NCI-H2171 treated with DMSO at 0.1 percent for 48 hours (cell line): ENCODE measurements around the gene APOBEC4.
"Not testable (repeated sequence)": the region's sequence is repeated elsewhere in the genome, so short reads cannot be mapped to it uniquely, and the experiment has no call there.

Source experiments
- DNase-seq: peaks from one replicate; lab custom pipeline; 2025; lab: John Stamatoyannopoulos, UW

Gene APOBEC4

DNA sequence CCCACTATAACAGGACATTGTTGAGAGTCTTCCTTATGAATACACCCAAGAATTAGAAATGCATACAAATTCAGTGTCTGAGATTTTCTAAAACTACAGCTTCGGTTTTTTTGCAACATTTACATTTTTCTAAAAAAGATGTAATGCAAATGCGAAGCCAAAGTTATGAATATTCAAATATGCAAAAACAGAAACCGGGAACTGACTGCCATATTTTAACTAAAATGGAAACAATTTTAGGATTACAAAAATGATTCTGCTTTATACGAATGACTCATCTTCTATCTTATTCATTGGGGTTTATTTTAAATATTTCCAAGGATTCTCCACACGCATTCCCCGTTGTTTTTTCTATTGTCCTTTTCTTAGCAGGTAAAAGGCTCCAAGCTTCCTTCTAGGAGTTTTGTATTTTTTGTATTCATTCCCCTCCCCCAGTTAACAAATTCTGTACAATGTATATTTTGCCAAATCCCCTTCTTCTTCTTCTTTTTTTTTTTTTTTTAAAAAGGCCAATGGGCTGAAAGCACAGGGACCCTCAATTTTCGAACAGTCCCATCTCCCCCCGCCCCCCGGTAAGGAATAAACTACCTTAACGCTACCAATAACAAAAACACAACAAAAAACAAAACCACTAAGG lies 18.6 kb downstream of the APOBEC4 start:
- peak; percentile 15 for DNase-seq

- peak; percentile 84 for DNase-seq
Measured at GRCh38 chr1:183633676-183634343, 19.3 kb downstream of the APOBEC4 start.

DNA sequence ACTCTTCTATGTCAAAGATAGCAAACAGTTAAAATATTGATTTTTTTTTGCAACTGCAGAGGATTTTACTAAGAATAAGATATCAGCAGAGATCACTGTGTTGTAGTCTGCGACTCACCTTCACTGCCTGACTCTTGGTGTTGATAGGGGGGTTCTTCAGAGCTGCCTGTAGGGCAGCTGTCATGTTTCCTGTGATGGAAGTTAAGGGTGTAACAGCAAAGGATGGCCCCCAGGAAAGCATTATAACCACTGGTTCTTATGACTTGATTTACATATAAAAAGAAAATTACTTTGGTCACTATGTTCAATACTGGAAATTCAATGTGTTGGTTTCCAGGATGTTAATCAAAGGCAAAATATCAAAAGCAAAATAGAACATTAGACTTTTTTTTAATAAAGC lies 20.2 kb downstream of the APOBEC4 start:
- no peak for DNase-seq

GRCh38 chr1:183632114-183632513 lies 21.0 kb downstream of the APOBEC4 start:
- no peak for DNase-seq

DNA sequence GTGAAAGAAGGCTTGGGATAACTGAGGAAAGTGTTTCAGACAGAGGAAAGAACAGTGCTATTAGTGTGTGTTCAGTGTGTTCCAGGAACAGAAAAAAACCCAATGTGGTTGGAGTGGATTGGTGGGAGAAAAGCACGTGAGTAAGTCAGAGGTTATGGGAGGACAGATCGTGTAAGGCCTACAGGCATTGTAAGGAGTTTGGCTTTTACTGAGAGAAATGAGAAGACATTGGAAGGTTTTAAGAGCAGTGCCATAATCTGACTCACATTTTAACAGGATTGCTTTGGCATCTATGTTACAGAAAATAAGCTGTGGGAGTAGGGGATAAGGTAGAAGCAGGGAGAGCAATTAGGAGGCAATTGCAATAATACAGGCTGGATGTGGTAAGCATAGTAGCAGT lies 22.4 kb downstream of the APOBEC4 start:
- no peak for DNase-seq

DNA sequence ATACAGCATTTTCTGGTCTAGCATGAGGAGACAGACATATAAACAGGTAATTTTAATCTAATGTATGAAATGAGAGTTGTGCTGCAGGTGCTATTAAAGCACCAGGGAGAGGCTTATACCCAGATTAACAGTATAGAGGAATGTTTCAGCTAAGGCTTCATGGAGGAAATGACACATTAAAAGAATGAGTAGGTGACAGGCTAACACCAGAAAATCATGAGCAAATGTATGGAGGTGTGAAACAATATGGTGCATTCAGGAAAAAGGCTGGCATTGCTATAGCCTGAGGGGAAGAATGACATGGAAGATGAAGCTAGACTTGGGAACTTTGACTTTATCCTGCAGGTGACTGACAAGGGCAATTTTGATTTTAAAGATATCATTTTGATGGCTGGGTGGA lies 24.6 kb downstream of the APOBEC4 start:
- no peak for DNase-seq

- DNase-seq = not testable (repeated sequence)
Measured at GRCh38 chr1:183626236-183626635, 26.9 kb downstream of the APOBEC4 start.

DNA sequence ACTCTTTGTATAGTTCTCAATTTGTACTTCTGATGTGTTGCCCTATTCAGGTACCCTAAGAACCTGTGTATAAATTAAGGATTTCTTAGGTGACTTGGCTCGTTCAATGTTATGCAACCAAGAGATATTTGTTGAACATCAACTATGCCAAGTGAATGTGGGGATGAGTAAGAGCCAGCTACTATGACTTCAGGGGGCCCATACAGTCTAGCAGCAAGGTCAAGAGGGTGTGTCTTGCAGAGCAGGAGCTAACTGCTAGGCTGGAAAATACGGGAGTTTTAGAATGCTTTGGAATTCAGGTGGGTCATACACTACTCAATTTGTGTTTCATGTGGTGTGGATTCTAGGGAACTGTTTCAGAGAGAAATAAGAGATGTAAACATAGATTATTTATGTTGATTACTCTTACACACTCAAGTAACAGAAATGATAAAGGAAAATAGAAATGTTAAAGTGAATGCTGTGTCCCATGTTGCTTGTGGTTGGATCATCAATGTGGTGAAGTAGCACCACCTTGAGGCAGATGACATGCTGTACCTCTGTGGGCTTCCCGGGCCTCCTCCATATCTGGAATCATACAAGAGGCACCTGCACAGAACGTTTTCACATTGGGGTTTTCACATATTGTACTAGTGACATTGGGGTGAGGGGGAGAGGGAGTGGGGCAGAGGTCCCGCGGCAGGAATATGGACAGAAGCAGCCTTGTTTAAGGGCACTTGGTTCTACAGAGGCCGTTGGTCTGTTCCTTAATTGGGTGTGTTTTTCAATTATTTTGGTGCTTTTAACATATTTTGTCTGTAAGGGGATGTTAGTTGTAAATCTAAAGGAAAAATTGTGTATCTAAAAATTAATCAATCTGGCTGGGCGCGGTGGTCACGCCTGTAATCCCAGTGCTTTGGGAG lies 30.0 kb downstream of the APOBEC4 start:
- DNase-seq = peak; percentile 80

GRCh38 chr1:183622013-183622412 lies 31.1 kb downstream of the APOBEC4 start:
- DNase-seq = no peak

DNA sequence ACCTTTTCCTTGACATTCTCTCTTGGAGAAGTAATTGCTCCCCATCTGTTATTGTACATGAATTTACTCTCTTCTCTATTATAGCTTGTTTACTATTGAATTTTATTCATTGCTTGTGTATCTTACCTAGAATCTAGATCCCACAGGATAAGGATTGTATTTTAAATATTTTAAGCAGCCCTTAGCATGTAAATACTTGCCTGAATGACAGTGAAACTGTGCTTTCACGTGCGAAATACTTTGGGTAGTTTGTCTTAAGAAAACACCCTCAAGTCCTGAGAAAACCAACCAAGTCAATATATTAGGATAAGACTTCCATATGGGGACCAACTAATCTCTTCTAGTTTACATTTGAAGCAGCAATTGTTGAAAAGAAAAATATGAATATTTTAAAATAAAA lies 32.8 kb downstream of the APOBEC4 start:
- no peak for DNase-seq

GRCh38 chr1:183619781-183620180 lies 33.3 kb downstream of the APOBEC4 start:
- peak; percentile 29 for DNase-seq

- DNase-seq = not testable (repeated sequence)
Measured at GRCh38 chr1:183618202-183618601, 34.9 kb downstream of the APOBEC4 start.

DNA sequence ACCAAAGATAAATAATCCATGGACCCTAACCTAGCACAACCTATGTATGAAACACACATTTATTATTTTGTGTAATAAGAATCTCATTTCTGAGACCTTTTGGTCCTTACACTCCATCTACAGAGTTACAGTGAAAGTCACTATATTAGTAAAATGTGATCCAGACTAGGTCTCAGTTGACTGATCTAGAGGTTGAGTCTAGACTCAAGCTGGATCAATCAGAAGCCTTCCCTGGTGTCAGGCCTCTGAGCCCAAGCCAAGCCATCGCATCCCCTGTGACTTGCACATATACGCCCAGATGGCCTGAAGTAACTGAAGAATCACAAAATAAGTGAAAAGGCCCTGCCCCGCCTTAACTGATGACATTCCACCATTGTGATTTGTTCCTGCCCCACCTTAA lies 40.1 kb downstream of the APOBEC4 start:
- DNase-seq = not testable (repeated sequence)

DNA sequence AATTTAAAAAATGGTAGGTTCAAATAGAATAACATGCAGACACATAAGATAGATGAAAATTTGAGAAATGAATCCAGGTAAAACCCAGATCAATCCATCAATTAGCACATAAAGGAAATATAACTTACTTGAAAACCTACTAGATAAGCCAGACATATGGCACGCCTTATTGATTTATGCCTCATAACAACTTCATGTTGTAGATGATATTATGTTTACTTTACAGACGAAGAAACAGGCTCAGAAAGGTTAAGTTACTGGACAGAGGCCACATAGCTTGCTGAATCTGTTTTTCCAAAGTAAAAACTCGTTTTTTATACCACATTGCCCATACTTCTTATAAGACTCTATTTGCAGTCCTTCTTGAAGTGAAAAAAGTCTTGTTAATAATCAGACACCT lies 40.7 kb downstream of the APOBEC4 start:
- DNase-seq = no peak

- no peak for DNase-seq
Measured at GRCh38 chr1:183611021-183611420, 42.1 kb downstream of the APOBEC4 start.

DNA sequence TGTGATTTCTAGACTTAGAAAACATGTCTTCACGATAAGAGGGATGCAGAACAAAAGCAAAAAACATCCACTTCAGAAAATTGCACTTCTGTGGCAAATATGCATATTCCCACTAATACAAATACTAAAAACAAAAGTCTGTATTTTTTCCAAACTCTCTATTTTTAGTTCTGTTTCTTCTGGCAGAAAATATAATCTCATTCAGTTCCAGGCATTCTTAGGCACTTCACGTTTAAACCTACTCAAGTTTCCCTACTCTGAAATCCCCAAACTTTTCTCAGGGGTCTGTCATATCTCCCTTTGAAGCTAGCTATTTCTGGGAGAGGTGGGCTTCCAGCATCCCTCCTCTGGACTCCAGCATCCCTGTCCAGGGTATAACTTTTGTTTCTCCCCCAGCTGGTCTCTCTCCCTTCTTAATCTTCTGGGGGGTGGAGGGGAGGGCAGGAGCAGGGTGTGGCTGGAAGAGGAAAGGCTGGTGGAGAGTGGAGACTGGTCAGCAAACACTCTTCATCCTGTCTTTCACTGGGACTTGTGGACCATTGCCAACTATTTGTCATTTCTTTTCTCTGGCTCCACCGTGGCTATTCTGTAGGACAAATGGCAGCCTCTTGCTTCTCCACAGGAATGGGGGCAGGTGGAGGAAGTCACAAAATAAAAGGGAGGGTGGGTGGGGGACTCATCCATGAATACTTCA lies 43.2 kb downstream of the APOBEC4 start:
- no peak for DNase-seq

DNA sequence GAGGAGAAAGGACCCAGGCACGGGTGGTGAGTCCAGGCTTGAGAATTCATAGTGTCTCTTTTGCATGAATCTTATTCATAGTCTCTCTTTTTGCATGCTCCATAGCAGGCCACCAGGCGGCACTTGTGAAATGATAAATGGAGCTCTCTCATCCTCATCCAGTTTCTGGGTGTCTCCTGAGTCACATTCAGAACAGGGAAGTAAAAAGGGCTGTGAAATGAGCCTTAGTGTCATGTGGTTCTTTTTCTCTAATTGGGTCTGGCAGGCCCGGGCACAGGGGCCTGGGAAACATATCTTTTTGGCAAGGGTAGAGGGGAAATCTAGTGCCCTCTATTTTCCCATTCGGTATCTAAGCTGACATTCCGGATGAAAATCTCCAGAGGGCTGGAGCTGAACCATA lies 43.8 kb downstream of the APOBEC4 start:
- no peak for DNase-seq

GRCh38 chr1:183607322-183607980 lies 45.7 kb downstream of the APOBEC4 start:
- DNase-seq = no peak

GRCh38 chr1:183605904-183606303 lies 47.2 kb downstream of the APOBEC4 start:
- DNase-seq = no peak

- no peak for DNase-seq
Measured at GRCh38 chr1:183604815-183605214, 48.3 kb downstream of the APOBEC4 start.

GRCh38 chr1:183604038-183604808 lies 48.9 kb downstream of the APOBEC4 start:
- DNase-seq = no peak
